ENCODE measurements around the gene CHMP4A.

- TF ChIP-seq CTCF (IDR thresholded peaks at IDR 0.05; ENCODE audit: insufficient read depth, low read depth, low read length) (no peak), EZH2 (IDR thresholded peaks at IDR 0.05; ENCODE audit: insufficient read depth, low read length) (no peak)
Observed at GRCh38 chr14:24226473-24226872, 13.2 kb upstream of the CHMP4A start.

All from astrocyte (in vitro differentiated cells and primary cell).